ENCODE measurements around the gene SAMD4A.

SAMD4A gene

GRCh38 chr14:54806616-54807015 lies 239.7 kb downstream of the SAMD4A start:
- Mint-ChIP-seq H3K9me3 (no peaks in the 10 kb centered on the region), H3K27ac (no peak overlapping the region), H3K36me3 (ENCODE audit: low read depth) (no peaks in the 10 kb centered on the region), H3K4me1 (peaks cover 26% of the 10 kb centered on the region), H3K4me3 (no peak overlapping the region), H3K27me3 (ENCODE audit: low read depth) (peaks cover 20% of the 10 kb centered on the region)
- TF ChIP-seq CTCF (IDR thresholded peaks at IDR 0.05; ENCODE audit: unreplicated experiment in 3 of 3), result no peak

- Mint-ChIP-seq H3K4me1 (peaks cover 26% of the 10 kb centered on the region), H3K9me3 (no peaks in the 10 kb centered on the region), H3K27me3 (ENCODE audit: low read depth) (peaks cover 20% of the 10 kb centered on the region), H3K27ac (peak overlapping the region; percentile 68 to 75 (median 71)), H3K4me3 (peak overlapping the region in 2 of 3 experiments; percentile 33 to 54), H3K36me3 (ENCODE audit: low read depth) (no peaks in the 10 kb centered on the region)
- no peak for TF ChIP-seq CTCF (IDR thresholded peaks at IDR 0.05; ENCODE audit: unreplicated experiment in 3 of 3)
These were observed 240.5 kb downstream of the SAMD4A start for GRCh38 chr14:54807428-54807827.

GRCh38 chr14:54807881-54808280 lies 241.0 kb downstream of the SAMD4A start:
- Mint-ChIP-seq H3K27me3 (ENCODE audit: low read depth) (peaks cover 20% of the 10 kb centered on the region), H3K9me3 (no peaks in the 10 kb centered on the region), H3K27ac (peak overlapping the region; percentile 68 to 75 (median 71)), H3K36me3 (ENCODE audit: low read depth) (no peaks in the 10 kb centered on the region), H3K4me1 (peaks cover 26% of the 10 kb centered on the region), H3K4me3 (peak overlapping the region in 2 of 3 experiments; percentile 33 to 54)
- TF ChIP-seq CTCF (IDR thresholded peaks at IDR 0.05; ENCODE audit: unreplicated experiment in 3 of 3), result no peak

GRCh38 chr14:54808326-54809161 lies 241.6 kb downstream of the SAMD4A start:
- H3K4me3 Mint-ChIP-seq, result no peak overlapping the region
- no peaks in the 10 kb centered on the region for H3K36me3 Mint-ChIP-seq (ENCODE audit: low read depth)
- H3K27ac Mint-ChIP-seq, result peak overlapping the region in 1 of 3 experiments; percentile 19
- peaks cover 20% of the 10 kb centered on the region for H3K27me3 Mint-ChIP-seq (ENCODE audit: low read depth)
- H3K9me3 Mint-ChIP-seq, result no peaks in the 10 kb centered on the region
- peaks cover 26% of the 10 kb centered on the region for H3K4me1 Mint-ChIP-seq
- no peak for TF ChIP-seq CTCF (IDR thresholded peaks at IDR 0.05; ENCODE audit: unreplicated experiment in 3 of 3)

GRCh38 chr14:54809767-54810166 lies 242.8 kb downstream of the SAMD4A start:
- Mint-ChIP-seq H3K36me3 (ENCODE audit: low read depth) (no peaks in the 10 kb centered on the region), H3K4me3 (no peak overlapping the region), H3K27me3 (ENCODE audit: low read depth) (peaks cover 20% of the 10 kb centered on the region), H3K27ac (no peak overlapping the region), H3K4me1 (peaks cover 26% of the 10 kb centered on the region), H3K9me3 (no peaks in the 10 kb centered on the region)
- no peak for TF ChIP-seq CTCF (IDR thresholded peaks at IDR 0.05; ENCODE audit: unreplicated experiment in 3 of 3)

GRCh38 chr14:54812617-54813016 lies 245.7 kb downstream of the SAMD4A start:
- H3K27me3 Mint-ChIP-seq (ENCODE audit: low read depth), result peaks cover 5% of the 10 kb centered on the region
- H3K36me3 Mint-ChIP-seq (ENCODE audit: low read depth), result no peaks in the 10 kb centered on the region
- TF ChIP-seq CTCF (IDR thresholded peaks at IDR 0.05; ENCODE audit: unreplicated experiment in 3 of 3), result no peak
- no peaks in the 10 kb centered on the region for H3K9me3 Mint-ChIP-seq
- H3K4me1 Mint-ChIP-seq, result peaks cover 12% of the 10 kb centered on the region
- no peak overlapping the region for H3K27ac Mint-ChIP-seq
- H3K4me3 Mint-ChIP-seq, result no peak overlapping the region
